Vagina (tissue), 2 donors: ENCODE data around the gene ANAPC15. TPM values are rescaled to one million over a fixed set of nuclear protein-coding genes. Genes with fewer than 3 reads are reported as not detected.
"Not testable (repeated sequence)": the region's sequence is repeated elsewhere in the genome, so short reads cannot be mapped to it uniquely, and the experiment has no call there.

ENCODE experiments used
- DNase-seq, 2 donors: peaks; one replicate each; pipeline ENCODE4 v3.0.0-alpha.2; 2017; ENCODE audit errors: extremely low spot score in 2 of 2
- H3K27ac ChIP-seq: fragments of 200-600 bp; sonication (generic); one replicate; pipeline ENCODE4 v1.5.1; 2019
- H3K27me3 ChIP-seq: fragments of 200-600 bp; sonication (generic); one replicate; pipeline ENCODE4 v1.5.1; 2019
- H3K36me3 ChIP-seq, 2 donors: fragments of 200-600 bp; sonication (generic); one replicate each; pipeline ENCODE4 v1.5.1; 2017 to 2019
- H3K4me1 ChIP-seq: fragments of 200-600 bp; sonication (generic); one replicate; pipeline ENCODE4 v1.5.1; 2019
- H3K4me3 ChIP-seq, 2 donors: fragments of 200-600 bp; sonication (generic); 1 replicate in 1 of 2; 2 replicates in 1 of 2; pipeline ENCODE4 v1.5.1; 2016 to 2019
- H3K9me3 ChIP-seq: fragments of 200-600 bp; sonication (generic); one replicate; pipeline ENCODE4 v1.5.1; 2019
- CTCF ChIP-seq, 3 experiments: fragments of 450-650 bp in 2 of 3; fragments of 200-600 bp in 1 of 3; sonication (generic) in 1 of 3; IDR thresholded peaks; one replicate each; pipeline ENCODE4 v1.5.1; 2017 to 2019; ENCODE audit warnings: antibody characterized with exemption in 3 of 3, mild to moderate bottlenecking in 2 of 3, moderate library complexity in 2 of 3
- POLR2A ChIP-seq, 2 donors: fragments of 450-650 bp; IDR thresholded peaks; one replicate each; pipeline ENCODE4 v1.6.1; 2017; ENCODE audit warnings: antibody characterized with exemption in 2 of 2, mild to moderate bottlenecking in 2 of 2, moderate library complexity in 2 of 2
- POLR2AphosphoS5 ChIP-seq, 2 donors: sonication (generic); formaldehyde crosslinking; IDR thresholded peaks; one replicate each; pipeline ENCODE4 v1.9.0; 2017; ENCODE audit warnings: antibody characterized with exemption in 2 of 2, mild to moderate bottlenecking in 2 of 2, low read depth in 1 of 2; ENCODE audit not compliant: insufficient read depth in 1 of 2
- intact Hi-C: fragments of 100-400 bp; cut with DNase I; formaldehyde crosslinking; loops from one replicate; pipeline ENCODE4 v1.15.1; 2023
- total RNA-seq: library from RNA; depleted of rRNA; stranded (reverse); fragments of >200 nt; gene quantifications from one replicate; pipeline ENCODE4 v1.2.3, GENCODE V29; 2016

Gene ANAPC15
- total RNA-seq, 1 donor from 2014 or later, result 19.9 TPM

GRCh38 chr11:72150882-72151281 is 38.4 kb upstream of the ANAPC15 start:
- H3K27ac ChIP-seq, result no peak overlapping the region
- DNase-seq, result no peak
- no peaks in the 10 kb centered on the region for H3K36me3 ChIP-seq
- no peak overlapping the region for H3K4me3 ChIP-seq
- no peaks in the 10 kb centered on the region for H3K27me3 ChIP-seq
- H3K9me3 ChIP-seq, result no peaks in the 10 kb centered on the region
- TF ChIP-seq POLR2AphosphoS5 (IDR thresholded peaks at IDR 0.05; ENCODE audit: insufficient read depth in 1 of 2, low read depth in 1 of 2) (no peak), CTCF (IDR thresholded peaks at IDR 0.05) (no peak), POLR2A (IDR thresholded peaks at IDR 0.05) (no peak)
- intact Hi-C loops, result no loop called here
- no peaks in the 10 kb centered on the region for H3K4me1 ChIP-seq

- H3K4me3 ChIP-seq, result no peak overlapping the region
- H3K9me3 ChIP-seq, result no peaks in the 10 kb centered on the region
- intact Hi-C loops, result loop anchor here (10.0 kb wide), 1 partner anchor 268 kb away; no protein-coding TSS in a partner anchor
These were observed 34.1 kb upstream of the ANAPC15 start for GRCh38 chr11:72146625-72147024.

GRCh38 chr11:72144807-72145565 is 32.5 kb upstream of the ANAPC15 start:
- no peak for DNase-seq
- H3K4me1 ChIP-seq, result no peaks in the 10 kb centered on the region

More at GRCh38 chr11:72146625-72147024, 34.1 kb upstream of the ANAPC15 start:
- DNase-seq, result no peak
- Histone ChIP-seq H3K27ac (no peak overlapping the region), H3K36me3 (no peaks in the 10 kb centered on the region), H3K27me3 (no peaks in the 10 kb centered on the region), H3K4me1 (no peaks in the 10 kb centered on the region)
- TF ChIP-seq POLR2A (IDR thresholded peaks at IDR 0.05) (no peak), CTCF (IDR thresholded peaks at IDR 0.05) (no peak), POLR2AphosphoS5 (IDR thresholded peaks at IDR 0.05; ENCODE audit: insufficient read depth in 1 of 2, low read depth in 1 of 2) (no peak)

GRCh38 chr11:72142543-72142942 is 30.0 kb upstream of the ANAPC15 start:
- H3K27me3 ChIP-seq, H3K4me3 ChIP-seq, H3K27ac ChIP-seq, H3K9me3 ChIP-seq, DNase-seq, H3K4me1 ChIP-seq, H3K36me3 ChIP-seq: not testable (repeated sequence)
- intact Hi-C loops, result loop anchor here (10.0 kb wide), 1 partner anchor 272 kb away; no protein-coding TSS in a partner anchor

More at GRCh38 chr11:72144807-72145565, 32.5 kb upstream of the ANAPC15 start:
- Histone ChIP-seq H3K27me3 (no peaks in the 10 kb centered on the region), H3K36me3 (no peaks in the 10 kb centered on the region), H3K27ac (no peak overlapping the region), H3K9me3 (no peaks in the 10 kb centered on the region), H3K4me3 (no peak overlapping the region)
- intact Hi-C loops, result loop anchor here (10.0 kb wide), 1 partner anchor 270 kb away; no protein-coding TSS in a partner anchor
- no peak for TF ChIP-seq POLR2AphosphoS5 (IDR thresholded peaks at IDR 0.05; ENCODE audit: insufficient read depth in 1 of 2, low read depth in 1 of 2)
- TF ChIP-seq POLR2A (IDR thresholded peaks at IDR 0.05), result no peak
- no peak for TF ChIP-seq CTCF (IDR thresholded peaks at IDR 0.05)

GRCh38 chr11:72142086-72142485 is 29.6 kb upstream of the ANAPC15 start:
- not testable (repeated sequence) for H3K4me1 ChIP-seq, H3K27me3 ChIP-seq, H3K4me3 ChIP-seq, DNase-seq, H3K36me3 ChIP-seq, H3K9me3 ChIP-seq, H3K27ac ChIP-seq
- intact Hi-C loops, result loop anchor here (10.0 kb wide), 1 partner anchor 273 kb away; no protein-coding TSS in a partner anchor

GRCh38 chr11:72141066-72141465 is 28.6 kb upstream of the ANAPC15 start:
- Histone ChIP-seq H3K4me3 (no peak overlapping the region), H3K36me3 (no peaks in the 10 kb centered on the region), H3K4me1 (no peaks in the 10 kb centered on the region), H3K27me3 (no peaks in the 10 kb centered on the region), H3K27ac (no peak overlapping the region), H3K9me3 (no peaks in the 10 kb centered on the region)
- no peak for DNase-seq
- TF ChIP-seq CTCF (IDR thresholded peaks at IDR 0.05), result no peak
- no peak for TF ChIP-seq POLR2A (IDR thresholded peaks at IDR 0.05)
- TF ChIP-seq POLR2AphosphoS5 (IDR thresholded peaks at IDR 0.05; ENCODE audit: insufficient read depth in 1 of 2, low read depth in 1 of 2), result no peak
- intact Hi-C loops, result loop anchor here (10.0 kb wide), 1 partner anchor 274 kb away; no protein-coding TSS in a partner anchor
